Renal pelvis (tissue), 4 donors: ENCODE data around the gene TSSK2. TPM values are rescaled to one million over a fixed set of nuclear protein-coding genes. Genes with fewer than 3 reads are reported as not detected.

Experiments used
- DNase-seq: peaks from one replicate; pipeline ENCODE4 v3.0.0-alpha.2; 2013
- polyA plus RNA-seq, 3 donors: library from polyadenylated mRNA; unstranded; fragments of 120-200 nt; gene quantifications; one replicate each; pipeline ENCODE4 v1.2.1, GENCODE V29; 2013; ENCODE audit not compliant: insufficient read length in 3 of 3

TSSK2 gene
- polyA plus RNA-seq, 3 donors: not detected

DNA sequence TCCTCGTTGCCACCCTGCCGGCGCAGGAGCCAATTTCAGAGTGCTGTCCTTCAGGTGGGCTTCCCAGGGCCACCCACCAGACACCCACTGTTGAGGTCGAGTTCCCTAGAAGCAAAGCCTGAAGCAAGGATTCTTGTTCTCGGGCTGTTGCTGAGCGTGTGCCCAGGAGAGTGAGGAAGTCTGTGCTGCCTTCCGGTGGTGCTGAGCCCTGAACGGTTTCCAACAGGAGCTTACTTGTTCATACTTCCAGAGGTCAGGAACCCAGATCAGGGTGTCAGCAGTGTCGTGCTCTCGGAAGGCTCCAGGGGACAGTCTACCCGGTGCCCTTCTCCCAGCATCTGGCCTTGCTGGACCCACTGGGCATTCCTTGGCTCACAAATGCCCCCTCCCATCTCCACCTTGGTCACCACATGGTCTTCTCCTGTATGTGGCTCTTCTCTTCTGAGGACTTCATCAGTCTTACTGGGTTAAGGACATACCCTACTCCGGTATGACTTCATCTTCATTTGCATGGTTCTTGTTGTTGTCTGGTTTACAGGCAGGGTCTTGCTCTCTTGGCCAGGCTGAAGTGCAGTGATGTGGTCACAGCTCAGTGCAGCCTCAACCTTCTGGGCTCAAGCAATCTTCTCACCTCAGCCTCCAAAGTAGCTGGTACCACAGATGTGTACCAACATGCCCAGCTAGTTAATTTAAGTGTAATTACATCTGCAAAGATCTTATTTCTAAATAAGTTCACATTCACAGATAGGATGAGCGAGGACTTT is 36.2 kb downstream of the TSSK2 start:
- no peak for DNase-seq

DNA sequence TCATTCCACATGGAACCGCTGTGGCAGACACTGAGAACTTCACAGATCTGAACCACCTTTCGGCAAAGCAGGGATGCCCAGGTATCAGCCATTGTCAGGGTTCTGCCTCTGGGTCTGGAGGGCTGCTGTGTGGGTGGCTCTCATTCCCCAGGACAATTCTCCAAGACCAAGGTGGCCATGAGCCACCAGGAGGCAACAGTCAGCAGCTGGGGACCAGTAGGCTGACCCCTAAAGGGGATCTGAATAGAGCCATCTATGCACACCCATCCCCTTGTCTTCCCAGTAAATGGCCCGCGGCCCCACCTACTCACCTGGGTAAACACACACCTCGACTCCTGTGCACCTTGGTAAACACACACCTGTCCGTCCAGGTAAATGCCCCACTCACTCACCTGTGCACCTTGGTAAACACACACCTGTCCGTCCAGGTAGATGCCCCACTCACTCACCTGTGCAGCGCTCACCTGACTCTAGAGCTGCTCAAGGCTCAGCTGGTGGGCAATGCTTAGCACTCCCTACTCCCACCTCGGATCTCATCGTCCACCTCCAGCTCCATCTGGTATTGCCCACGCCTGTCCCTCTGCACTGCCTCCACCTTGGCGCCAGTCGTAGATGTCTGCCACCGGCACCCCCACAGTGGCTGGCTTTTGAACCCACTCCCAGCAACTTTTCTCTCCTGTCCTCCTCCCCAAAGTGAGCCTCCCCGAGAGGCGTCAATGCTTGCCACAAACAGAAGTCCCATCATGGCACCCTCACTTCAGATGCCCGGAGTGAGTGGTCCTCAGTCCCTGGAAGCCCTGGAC is 37.2 kb downstream of the TSSK2 start:
- no peak for DNase-seq

DNA sequence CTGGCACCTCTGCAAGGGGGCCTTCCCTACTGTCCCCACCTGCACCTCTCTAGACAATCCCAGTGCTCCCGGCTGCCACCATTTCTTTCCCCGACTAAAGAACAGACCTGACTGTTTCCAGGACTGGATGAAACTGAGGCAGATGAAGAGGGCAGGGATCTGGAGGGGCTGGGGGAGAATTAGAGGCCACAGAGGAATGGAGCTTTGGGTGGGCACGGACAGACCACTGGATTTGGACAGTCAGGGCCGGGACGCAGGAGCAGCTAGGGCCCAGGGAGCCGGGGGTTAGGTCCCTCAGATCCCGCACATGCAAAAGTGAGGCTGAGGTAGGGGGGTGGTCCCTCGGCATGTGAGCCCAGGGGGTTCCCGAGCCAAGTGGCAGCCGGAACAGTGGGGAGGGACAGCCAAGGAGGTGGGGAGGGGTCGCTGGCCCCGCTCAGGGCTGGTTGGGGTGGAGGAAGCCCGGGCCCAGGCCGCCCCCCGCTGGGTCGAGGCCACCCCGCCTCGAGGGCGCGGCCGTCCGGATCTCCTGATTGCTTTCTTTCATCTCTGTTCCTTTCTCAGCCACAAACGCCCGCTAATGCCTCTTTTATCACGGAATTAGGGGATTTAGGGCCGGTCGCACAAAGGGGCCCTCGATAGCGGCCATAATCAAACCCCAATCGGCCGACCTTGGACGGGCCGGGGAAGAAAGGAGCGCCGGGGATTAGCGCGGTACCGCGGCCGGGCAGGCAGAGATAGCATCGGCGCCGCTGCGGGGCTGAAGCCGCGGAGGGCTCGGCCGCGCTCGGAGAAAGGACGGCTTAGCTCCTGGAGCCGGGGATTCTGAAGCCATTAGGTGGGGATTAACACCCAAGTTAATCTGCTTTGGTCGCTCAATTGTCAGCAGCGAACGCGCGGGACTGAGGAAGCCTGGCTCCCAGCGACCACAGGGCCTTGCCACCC is 38.2 kb downstream of the TSSK2 start:
- DNase-seq: no peak

DNA sequence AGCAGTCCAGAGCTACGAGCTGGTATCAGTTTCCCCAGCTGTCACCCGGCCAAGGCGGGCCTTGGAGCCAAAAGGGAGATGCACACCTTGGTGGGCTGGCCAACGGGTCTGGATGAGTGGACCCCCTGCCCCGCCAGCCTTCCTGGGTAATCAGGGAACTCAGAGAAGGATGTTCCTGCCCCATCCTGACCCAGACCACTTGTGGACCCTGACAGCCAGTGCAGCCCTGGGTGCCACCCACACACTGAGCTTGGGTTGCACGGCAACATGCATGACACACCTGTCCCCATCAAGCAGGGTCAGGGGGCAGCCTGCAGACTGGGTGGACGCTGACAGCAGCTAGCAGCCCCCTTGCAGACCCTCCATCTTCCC is 38.8 kb downstream of the TSSK2 start:
- no peak for DNase-seq

DNA sequence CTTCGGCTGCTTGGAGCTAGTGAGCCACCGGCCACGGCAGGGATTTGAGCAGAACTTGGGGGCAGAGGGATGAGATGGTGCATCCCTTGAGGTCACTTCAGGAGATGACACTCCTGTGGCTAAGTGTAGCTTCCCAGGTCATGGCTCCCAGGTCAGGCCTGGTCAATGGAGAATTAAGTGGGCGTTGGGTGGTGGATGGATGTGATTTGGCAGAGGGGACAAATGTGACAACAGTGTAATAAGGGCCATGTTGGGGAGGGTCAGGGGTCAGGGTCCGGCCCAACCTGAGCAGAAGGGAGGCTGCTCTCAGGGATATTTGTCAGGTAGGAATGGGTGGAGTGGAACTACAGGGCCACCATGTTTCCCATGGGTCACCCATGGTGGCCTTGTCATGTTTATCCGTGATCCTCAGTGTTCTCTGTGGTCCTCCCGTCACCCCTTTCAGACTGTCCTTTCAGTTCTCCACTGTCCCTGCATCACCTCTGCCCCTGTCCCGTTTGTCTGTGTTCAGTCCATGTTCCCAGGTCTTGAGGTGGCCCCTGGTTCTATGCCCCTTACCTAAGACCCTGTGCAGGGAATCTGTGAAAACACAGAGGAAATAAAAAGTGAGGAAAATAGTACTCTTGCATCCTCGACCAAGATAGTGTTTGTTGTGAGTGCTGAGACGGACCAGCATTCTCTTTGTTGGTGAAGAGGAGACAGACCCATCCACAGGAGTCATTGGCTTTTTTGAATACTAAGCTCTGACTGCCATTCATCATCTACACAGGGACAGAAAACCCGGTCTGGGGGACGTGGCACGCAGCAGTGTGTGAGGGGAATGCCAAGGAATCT is 41.3 kb downstream of the TSSK2 start:
- DNase-seq: no peak

DNA sequence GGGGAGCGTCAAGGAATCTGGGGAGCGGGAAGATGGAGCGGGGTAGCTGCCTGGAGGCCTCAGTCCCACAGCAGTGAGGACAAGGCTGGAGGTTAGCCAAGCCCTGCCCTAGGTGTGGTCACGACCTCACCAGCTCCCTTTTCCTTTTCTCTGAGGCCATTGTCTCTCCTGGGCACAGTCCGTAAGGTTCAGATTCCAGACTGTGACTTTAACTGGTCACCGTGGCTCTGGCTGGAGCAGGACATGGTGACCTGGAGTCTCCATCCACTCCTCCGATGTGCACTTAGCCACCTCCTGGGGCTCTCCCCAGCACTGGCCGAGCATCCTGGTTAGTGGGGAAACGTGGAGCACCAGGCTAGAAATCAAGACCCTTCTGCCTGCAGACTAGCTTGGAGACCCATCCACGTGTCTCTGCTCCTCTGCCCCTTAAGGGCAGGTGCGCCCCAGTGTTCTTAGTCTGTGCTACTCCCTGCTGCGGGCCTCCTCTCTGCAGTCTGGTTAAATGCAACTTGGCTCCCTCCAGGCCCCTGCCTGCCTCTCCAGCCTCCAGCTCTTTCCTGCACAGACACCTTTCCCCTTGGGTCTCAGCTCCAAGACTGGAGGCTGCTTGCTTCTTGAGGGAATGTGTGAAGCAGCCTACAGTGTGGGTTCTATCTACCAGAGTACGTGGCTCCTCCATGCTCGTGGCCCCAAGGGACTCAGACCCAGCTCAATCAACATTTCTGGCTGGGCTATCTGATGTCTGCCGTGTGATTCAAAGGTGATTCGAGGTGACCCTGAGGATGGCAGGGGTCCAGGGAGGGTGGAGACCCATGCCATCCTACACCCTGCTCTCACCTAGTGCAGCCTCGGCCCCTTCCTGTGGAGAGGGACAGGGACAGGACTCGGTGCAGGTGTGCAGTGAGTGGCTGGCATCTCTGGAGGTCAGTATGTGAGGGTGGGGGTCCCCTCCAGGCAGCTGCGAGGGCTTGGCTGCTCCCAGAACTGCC is 42.2 kb downstream of the TSSK2 start:
- DNase-seq: no peak

DNA sequence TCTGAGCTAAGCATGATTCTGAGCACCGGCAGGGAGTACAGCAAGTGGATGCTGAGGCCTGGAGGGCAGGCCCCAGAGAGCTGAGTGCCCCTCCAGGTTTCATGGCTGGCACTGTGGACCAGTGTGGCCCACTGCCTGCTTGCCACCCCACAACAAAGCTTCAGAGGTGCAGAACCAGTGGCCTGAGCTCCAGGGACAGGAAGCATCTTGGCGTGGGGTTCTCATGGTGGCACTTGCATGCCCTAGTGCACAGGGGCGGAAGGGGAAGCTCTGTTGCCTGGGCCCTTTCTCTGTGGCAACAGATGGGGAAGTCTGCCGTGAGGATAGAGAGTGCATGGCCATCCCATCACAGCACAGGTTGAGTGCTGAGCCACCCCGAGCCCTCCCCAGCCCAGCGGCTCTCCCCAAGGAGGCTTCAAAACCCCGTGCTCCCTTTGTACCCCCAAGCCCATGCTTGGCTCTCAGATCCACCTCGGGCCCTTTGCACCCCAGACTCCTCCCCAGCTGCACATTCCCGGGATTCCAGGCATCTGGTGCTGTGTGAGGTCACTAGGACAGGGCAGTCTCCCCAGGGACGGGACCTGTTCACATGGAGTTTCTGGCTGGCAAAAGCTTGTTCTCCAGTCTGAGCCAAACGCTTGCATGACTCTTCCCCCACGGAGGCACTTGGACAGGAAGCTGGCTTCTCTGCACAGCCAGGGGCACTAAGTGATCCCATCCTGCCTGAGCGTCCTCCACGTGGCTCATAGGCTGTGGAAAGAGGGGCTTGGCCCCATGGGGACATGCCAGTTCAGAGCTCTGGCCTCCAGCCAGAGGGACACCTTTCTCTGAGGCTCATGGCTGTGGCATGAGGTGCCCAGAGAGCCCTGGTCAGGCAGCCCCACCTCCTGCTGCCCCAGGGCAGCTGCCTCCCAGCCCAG is 43.3 kb downstream of the TSSK2 start:
- DNase-seq: no peak

DNA sequence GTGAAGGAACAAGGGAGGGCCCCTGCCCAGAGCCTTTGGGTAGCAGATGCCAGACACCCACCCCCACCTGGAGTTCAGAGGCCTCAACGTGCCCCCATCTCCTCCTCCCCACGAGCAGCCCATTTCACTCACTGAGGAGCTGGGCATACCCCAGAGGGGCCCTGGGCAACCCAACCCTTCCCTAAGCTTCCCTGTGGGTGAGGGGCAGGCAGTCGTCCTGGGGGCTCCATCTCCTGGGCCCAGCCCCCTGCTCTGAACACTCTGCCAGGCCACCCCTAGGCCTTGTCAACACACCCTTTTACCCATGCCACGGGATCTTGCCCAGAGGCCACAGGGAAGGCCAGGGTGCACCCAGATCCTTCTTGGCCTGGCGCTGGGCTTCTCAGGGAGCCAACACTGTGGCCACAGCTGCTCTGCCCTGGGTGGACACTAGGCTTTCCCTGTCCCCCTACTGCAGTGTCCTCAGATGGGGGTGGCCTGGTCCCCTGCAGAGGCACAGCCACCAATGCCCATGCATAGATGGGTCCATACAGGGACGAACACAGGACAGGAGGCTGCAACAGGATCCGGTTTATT is 44.0 kb downstream of the TSSK2 start:
- DNase-seq: no peak

DNA sequence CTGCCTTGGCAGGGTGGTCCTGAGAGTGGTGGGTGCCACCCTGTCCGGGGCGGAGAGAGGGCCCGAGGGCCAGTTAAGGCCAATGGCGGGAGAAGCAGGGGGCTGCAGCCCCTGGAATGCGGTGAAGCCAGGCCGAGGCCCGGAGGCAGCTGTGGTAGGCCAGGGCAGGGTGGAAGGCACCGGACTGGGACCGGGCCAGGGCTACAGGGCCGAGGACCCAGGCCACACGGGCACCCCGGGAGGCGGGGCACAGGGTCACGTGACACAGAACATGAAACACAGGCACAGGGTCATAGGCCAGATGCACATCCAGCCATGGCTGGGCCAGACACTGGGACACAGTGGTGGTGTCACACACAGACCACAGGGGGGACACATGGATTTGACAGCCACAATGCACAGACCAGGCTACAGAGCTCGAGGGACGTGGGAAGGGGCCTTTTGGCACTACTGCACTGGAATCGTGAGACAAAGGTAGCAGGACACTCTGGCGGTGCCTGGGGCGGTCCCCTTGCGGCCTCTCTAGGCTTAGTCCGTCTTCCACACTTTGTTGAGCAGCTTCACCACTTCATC is 44.6 kb downstream of the TSSK2 start:
- DNase-seq: no peak

DNA sequence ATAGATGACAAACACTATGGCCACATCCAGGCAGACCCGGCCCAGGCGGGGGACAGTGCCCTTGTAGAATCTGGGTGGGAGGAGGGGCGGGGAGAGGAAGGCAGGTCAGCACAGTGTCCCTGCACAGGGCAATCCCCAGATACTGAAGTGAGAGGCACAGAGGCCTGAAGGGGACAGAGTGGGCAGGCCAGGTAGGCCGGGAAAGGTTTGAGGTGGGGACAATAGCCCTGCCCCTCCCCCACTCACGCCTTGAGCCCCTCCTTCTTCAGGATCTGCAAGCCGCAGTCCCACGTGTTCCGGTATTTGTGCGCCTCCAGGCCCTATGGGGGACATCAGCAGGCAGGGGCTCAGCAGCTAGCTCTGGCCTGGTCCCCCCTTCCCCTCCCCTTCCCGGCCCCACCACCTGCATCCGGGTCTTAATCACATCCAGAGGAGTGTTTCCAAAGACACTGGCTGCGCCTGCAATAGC is 45.1 kb downstream of the TSSK2 start:
- DNase-seq: no peak

DNA sequence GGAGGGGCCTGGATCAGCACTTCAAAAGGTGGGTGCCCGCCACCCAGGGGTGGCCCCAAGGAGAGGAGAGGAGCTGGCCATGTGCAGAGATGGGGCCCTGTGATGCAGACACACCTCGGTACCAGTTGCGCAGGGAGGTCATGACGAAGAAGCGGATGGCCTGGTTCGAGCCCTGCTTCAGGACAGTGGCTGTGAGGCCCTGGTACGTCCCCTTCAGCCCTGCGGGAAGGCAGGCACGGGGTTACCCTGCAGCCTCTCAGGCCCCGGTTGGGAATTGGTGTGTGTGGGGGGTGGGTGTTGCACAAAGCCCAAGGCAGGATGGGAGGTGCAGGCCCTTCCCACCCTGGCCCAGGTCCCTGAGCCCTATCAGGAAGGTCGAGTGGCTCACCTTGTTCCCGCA is 45.6 kb downstream of the TSSK2 start:
- no peak for DNase-seq

DNA sequence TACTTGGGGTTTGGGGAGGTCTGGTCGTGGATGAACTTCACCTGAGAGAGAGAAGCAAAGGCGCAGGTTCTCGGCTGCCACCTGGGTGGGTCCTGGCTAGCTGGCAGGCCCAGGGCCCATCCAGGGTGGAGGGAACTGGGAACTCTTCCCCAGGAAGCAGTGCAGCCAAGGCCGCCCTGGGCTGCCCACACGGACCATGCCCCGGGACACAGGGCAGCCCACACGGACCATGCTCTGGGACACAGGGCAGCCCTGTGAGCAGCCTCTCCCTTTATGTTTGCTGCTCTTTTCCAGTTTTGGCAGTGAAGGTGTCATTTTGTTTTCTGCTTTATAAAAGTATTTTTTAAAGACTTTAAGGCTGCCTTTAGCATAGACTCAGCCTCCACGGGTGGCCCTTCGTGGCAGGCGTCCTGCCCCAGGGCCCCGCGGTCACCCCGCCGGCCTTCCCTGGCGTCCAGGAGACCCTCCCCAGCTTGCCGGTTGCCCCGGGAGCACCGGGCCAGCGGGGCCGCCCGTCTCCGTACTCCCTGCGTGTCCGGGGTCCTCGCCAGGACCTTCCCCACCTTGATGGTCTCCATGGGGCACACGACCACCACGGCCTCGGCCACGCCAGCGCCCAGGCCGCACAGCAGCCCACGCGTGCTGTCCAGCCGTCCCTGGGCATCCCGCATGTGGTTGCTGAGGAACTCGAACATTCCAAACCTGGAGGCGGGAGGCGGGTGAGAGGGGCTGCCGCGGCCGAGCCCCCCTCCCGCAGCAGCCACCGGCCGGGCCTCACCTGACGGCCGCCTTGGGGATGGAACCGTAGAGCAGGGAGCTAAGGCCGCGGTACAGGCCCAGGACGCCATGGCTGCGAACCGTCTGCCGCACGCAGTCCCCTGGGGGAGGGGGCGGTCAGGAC is 46.3 kb downstream of the TSSK2 start:
- no peak for DNase-seq

DNA sequence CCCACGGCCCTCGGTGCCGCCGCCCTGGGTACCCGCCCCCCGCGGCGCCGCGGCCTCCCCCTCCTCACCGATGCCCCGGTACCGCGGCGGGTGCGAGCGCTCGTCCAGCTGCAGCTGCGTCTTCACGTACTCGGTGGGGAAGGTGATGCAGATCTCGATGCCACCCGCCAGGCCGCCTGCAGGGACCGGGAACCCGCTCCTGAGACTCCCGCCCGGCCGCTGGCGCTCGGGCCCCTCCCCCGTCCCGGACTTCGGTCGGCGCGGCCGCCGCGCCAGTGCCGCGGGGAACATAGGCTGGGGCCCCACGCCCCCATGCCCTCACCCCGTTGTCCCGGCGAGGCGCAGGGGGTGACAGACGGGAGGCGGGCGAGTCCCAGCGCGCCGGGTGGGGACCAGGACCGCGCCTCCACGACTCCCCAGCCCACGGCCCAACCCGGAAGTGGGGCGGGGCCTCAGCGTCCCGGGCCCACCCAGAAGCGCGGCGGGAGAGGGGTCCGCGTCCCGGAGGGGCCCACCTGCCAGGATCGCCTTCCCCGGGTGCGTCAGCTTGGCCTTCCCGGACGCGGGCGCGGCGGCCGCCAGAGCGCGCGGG is 47.1 kb downstream of the TSSK2 start:
- peak; percentile 40 for DNase-seq

DNA sequence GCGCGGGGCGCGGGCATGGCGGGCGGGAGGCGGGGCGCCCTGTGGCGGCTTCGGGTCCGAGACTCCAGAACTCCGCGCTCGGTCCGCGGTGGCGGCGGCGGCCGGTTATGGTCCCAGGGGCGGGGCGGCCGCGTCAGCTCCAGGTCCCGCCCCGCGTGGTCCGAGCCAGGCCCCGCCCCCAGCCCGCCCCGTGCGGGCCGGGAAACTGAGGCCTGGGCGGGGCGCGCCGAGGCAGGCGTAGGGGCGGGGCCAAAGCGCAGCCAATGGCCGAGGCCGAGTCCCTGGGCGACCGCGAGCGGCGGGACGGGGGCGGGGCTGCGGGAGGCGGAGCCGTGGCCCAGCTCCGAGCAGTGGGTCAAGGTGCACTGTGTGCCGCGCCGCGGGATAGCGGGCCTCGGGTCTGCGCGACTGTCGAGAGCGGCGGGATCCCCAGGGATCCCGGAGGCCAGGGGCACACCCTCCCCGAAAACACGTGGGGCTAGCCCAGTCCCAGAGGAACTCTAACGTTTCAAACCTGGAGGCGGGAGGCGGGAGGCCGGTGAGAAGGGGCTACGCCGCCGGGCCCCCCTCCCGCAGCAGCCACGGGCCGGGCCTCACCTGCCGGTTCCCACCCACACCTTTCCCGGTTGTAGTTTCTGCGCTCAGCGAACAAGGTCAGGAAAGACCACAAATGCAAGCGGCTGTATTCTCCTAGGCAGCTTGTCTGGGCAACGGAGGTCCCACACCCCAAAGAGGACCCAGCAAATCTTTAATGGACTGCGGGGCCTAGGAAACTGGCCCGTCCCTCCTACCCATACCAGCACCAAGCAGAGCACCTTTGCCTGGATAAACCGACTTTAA is 47.8 kb downstream of the TSSK2 start, which contains the start of gene SLC25A1:
SLC25A1 (minus strand) TSS at position 80 of the 840 bp plus-strand sequence; CDS start at position 17, 63 bp downstream.
- peak; percentile 87 for DNase-seq

DNA sequence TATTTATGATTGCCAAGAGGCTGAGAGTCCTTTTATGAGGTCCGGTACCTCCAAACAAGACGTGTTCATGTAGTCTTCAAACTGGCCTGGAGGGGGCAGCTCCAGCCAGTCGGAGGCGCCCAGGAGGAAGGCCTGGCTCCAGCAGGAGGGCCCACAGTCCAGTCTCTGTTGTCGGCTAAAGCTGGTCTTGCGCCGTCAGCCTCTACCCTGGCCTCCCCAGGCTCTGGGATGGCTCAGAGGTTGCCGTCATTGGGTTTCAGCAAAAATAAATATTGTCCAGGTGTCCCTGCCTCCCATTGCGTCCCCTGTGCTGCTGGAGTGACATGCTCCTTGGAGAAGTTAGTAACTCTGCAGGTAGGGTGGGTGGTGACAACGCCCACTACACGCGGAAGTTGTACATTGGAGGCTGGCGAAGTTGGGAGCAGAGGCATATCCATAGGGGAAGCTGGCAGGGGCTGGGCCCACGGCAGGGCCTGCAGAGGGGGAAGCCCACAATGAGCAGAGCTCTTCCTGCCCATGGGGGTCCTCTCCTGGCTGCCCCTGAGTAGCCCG is 48.5 kb downstream of the TSSK2 start:
- peak; percentile 77 for DNase-seq
